T-helper 2 cell treated with Interferon-gamma antibody and Interleukin-4, amounts not matched to agents 5 μg/mL and 100 μg/mL, for 36 hours (primary cell): Measurements from ENCODE around the gene BST2.

Experiments used
- DNase-seq: peaks from one replicate; pipeline ENCODE4 v3.0.0; 2021; ENCODE audit warnings: low spot score
- H3K27ac Mint-ChIP-seq: one replicate; pipeline ENCODE4 v1.8.0; 2021; ENCODE audit warnings: mild to moderate bottlenecking, mixed read lengths
- H3K27me3 Mint-ChIP-seq: one replicate; pipeline ENCODE4 v1.8.0; 2021; ENCODE audit warnings: low read depth, mixed read lengths
- H3K36me3 Mint-ChIP-seq: one replicate; pipeline ENCODE4 v1.8.0; 2021; ENCODE audit warnings: low read depth, mixed read lengths
- H3K4me1 Mint-ChIP-seq: one replicate; pipeline ENCODE4 v1.8.0; 2021; ENCODE audit warnings: low read depth, mixed read lengths
- H3K4me3 Mint-ChIP-seq: one replicate; pipeline ENCODE4 v1.8.0; 2022; ENCODE audit warnings: mild to moderate bottlenecking, moderate library complexity, mixed read lengths
- H3K9me3 Mint-ChIP-seq: one replicate; pipeline ENCODE4 v1.8.0; 2021; ENCODE audit warnings: mixed read lengths

BST2 gene

GRCh38 chr19:17405250-17406045 is at the start of gene BST2:
Gene BST2, minus strand, starts transcription at chr19:17405630. Its CDS starts 55 bp downstream, at chr19:17405575.
- Mint-ChIP-seq H3K27ac (peak within 1 kb of the TSS; percentile 89), H3K4me3 (peak within 1 kb of the TSS; percentile 95), H3K36me3 (peaks cover 36% of the 10 kb centered on the region), H3K4me1 (peaks cover 28% of the 10 kb centered on the region), H3K27me3 (no peaks in the 10 kb centered on the region), H3K9me3 (no peaks in the 10 kb centered on the region)
- no peak for DNase-seq

GRCh38 chr19:17454576-17455071 is 49.2 kb upstream of the BST2 start:
- Mint-ChIP-seq H3K27me3 (peaks cover 43% of the 10 kb centered on the region), H3K4me3 (no peak overlapping the region), H3K36me3 (no peaks in the 10 kb centered on the region), H3K4me1 (peaks cover 14% of the 10 kb centered on the region), H3K27ac (no peak overlapping the region), H3K9me3 (no peaks in the 10 kb centered on the region)
- no peak for DNase-seq

DNA sequence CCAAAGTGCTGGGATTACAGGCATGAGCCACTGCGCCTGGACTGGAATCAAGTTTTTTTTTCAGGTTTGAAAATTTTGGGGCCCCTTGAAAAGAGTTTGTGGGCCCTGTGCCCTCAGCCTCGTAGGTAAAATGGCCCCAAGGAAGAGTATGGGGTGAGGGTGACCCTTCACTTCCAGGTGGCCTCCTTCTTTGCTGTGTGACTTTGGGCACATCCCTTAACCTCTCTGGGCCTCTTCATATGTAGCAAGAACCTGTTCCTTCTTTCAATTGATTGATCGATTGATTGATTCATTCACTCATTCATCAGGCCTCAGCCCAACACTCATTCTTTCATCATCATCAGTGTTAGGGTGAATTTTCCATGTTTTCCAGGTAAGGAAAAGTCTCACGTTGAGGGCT is 46.4 kb upstream of the BST2 start:
- Mint-ChIP-seq H3K9me3 (no peaks in the 10 kb centered on the region), H3K4me1 (peaks cover 14% of the 10 kb centered on the region), H3K27me3 (peaks cover 38% of the 10 kb centered on the region), H3K36me3 (no peaks in the 10 kb centered on the region), H3K4me3 (no peak overlapping the region), H3K27ac (no peak overlapping the region)
- DNase-seq: no peak

DNA sequence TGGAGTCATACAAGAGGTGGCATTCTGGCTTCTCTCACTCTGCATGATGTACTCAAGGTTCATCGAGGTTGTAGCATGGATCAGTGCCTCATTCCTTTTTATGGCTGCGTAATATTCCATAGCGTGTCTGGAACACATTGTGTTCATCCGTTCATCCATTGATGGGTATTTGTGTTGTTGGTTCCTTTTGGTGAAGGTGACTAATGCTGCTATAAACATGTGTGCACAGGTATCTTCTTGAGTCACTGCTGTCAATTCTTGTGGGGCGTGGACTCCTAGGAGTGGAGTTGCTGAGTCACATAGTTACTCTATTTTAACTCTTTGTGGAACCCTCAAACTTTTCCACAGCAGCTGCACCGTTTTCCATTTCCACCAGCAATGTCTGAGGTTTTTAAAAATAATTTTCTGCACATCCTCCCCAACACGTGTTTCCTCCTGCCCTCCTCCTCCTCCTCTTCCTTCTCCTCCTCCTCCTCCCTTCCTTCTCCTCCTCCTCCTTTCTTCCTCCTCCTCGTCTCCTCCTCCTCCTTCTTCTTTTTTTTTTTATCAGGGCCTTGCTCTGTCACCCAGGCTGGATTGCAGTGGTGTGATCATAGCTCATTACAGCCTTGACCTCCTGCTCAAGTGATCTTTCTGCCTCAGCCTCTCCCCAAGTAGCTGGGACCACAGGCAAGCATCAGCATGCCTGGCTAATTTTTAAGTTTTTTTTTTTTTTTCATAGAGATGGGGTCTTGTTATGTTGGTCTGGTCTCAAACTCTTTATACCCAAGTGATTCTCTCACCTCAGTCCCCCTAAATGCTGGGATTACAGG is 45.0 kb upstream of the BST2 start:
- peaks cover 27% of the 10 kb centered on the region for H3K27me3 Mint-ChIP-seq
- DNase-seq: peak; percentile 52
- no peaks in the 10 kb centered on the region for H3K9me3 Mint-ChIP-seq
- peaks cover 14% of the 10 kb centered on the region for H3K4me1 Mint-ChIP-seq
- H3K27ac Mint-ChIP-seq: peak overlapping the region; percentile 55
- no peaks in the 10 kb centered on the region for H3K36me3 Mint-ChIP-seq
- H3K4me3 Mint-ChIP-seq: peak overlapping the region; percentile 2

GRCh38 chr19:17448131-17448967 is 42.9 kb upstream of the BST2 start, which contains the start of gene TMEM221:
Gene TMEM221, minus strand, starts transcription at chr19:17448668. Its CDS starts 206 bp downstream, at chr19:17448462.
- Mint-ChIP-seq H3K9me3 (no peaks in the 10 kb centered on the region), H3K27ac (no peak within 1 kb of the TSS), H3K36me3 (no peaks in the 10 kb centered on the region), H3K27me3 (peaks cover 17% of the 10 kb centered on the region), H3K4me1 (peaks cover 11% of the 10 kb centered on the region), H3K4me3 (peak within 1 kb of the TSS; percentile 38)
- peak; percentile 39 for DNase-seq

DNA sequence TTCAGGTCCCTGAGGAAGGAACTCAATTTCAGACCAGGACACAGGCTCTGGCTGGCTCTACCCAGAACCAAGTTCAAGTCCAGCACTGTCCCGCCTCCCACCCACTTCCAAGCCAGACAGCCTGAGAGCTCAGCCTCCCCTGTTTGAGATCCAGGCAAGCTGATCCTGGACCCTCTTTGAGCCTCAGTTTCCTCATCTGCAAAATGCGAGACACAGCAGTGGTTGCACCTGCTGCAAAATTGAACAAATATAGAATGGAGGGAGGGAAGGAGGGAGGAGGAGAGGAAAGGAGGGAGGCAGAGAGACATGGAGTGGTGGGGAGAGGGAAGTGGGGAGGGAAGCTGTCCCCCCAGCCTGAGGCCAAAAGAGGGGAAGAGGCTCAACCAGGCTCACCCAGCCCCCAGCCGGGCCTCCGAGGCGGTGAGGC is 42.3 kb upstream of the BST2 start:
- no peaks in the 10 kb centered on the region for H3K36me3 Mint-ChIP-seq
- H3K27me3 Mint-ChIP-seq: peaks cover 17% of the 10 kb centered on the region
- H3K4me1 Mint-ChIP-seq: peaks cover 10% of the 10 kb centered on the region
- peak overlapping the region; percentile 38 for H3K4me3 Mint-ChIP-seq
- no peak overlapping the region for H3K27ac Mint-ChIP-seq
- no peaks in the 10 kb centered on the region for H3K9me3 Mint-ChIP-seq
- no peak for DNase-seq

GRCh38 chr19:17445526-17446165 is 40.2 kb upstream of the BST2 start:
- Mint-ChIP-seq H3K36me3 (no peaks in the 10 kb centered on the region), H3K4me3 (no peak overlapping the region), H3K9me3 (no peaks in the 10 kb centered on the region), H3K27me3 (peaks cover 15% of the 10 kb centered on the region), H3K4me1 (peaks cover 8% of the 10 kb centered on the region), H3K27ac (no peak overlapping the region)
- DNase-seq: no peak

DNA sequence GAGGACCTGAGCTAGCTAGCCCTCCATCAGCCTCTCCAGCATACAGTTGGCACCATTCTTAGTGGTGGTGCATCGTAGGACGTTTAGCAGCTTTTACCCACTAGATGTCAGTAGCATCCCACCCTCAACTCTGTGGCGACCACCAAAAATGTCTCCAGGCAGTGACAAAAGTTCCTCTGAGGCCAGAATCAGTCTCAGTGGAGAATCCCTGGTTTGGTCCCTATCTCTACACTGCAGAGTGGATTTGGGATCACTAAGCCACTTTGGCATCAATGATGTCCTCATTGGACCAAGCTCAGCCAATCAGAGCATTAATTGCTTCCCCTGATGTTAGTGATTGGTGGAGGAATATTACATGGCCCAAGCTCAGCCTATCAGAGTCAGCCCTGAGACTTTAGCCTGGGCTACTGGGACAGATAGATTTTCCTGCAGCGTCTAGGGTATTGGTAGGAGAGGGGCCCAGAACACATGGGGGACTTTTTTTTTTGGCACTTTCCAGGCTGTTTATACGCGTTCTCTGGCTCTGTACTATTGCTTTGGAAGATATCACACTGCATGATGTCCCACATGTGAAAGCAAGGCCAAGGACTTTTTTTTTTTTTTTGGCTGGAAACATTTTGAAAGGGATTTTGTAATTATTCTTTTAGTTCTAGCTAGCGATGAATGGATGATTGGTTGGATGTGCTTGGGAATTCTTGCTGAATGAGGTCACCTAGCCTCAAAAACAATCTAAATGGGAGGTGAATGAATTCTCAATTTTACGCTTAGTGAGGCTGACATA is 36.0 kb upstream of the BST2 start:
- no peaks in the 10 kb centered on the region for H3K36me3 Mint-ChIP-seq
- no peak overlapping the region for H3K4me3 Mint-ChIP-seq
- DNase-seq: no peak
- no peak overlapping the region for H3K27ac Mint-ChIP-seq
- H3K9me3 Mint-ChIP-seq: no peaks in the 10 kb centered on the region
- H3K27me3 Mint-ChIP-seq: no peaks in the 10 kb centered on the region
- H3K4me1 Mint-ChIP-seq: no peaks in the 10 kb centered on the region

GRCh38 chr19:17436874-17437267 is 31.4 kb upstream of the BST2 start:
- no peak overlapping the region for H3K4me3 Mint-ChIP-seq
- H3K4me1 Mint-ChIP-seq: no peaks in the 10 kb centered on the region
- H3K36me3 Mint-ChIP-seq: no peaks in the 10 kb centered on the region
- H3K27me3 Mint-ChIP-seq: no peaks in the 10 kb centered on the region
- no peak for DNase-seq
- no peaks in the 10 kb centered on the region for H3K9me3 Mint-ChIP-seq
- no peak overlapping the region for H3K27ac Mint-ChIP-seq

DNA sequence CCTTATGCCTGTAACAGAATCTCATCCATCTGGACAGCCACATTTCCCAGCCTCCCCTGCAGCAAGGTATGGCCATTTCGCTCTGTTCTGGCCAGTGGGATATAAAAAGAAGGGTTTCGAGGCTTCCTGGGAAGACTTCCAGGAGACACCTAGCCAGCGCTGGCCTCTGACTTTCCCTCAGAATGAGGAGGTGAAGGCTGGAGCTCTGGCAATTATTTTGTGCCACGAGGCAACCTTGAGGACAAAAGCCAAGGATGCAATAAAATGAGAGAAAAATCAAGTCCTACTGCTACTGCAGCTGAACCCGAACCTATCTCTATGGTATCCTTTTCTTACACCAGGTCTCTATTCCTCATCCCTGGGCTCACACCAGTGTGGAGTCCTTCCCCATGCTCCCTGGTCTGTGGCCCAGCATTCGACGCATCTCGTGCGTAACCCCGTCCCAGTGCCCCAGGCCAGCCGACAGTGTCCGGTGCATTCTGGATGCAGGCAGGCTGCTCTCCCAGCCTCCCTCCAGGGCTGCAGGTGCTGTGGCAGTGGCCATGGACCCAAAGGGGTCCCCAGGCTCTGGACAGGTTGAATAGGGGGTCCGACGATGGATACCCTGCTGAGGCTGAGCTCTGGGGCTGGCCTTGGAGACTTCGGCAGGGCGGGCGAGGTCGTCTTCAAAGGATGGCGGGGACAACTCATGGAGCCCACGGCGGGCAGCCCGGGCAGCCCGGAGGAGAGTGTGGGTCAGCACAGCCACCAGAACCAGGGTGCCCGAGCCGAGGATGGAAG is 30.9 kb upstream of the BST2 start:
- no peak overlapping the region for H3K27ac Mint-ChIP-seq
- no peaks in the 10 kb centered on the region for H3K27me3 Mint-ChIP-seq
- no peak for DNase-seq
- no peaks in the 10 kb centered on the region for H3K36me3 Mint-ChIP-seq
- no peaks in the 10 kb centered on the region for H3K9me3 Mint-ChIP-seq
- H3K4me1 Mint-ChIP-seq: no peaks in the 10 kb centered on the region
- H3K4me3 Mint-ChIP-seq: no peak overlapping the region

DNA sequence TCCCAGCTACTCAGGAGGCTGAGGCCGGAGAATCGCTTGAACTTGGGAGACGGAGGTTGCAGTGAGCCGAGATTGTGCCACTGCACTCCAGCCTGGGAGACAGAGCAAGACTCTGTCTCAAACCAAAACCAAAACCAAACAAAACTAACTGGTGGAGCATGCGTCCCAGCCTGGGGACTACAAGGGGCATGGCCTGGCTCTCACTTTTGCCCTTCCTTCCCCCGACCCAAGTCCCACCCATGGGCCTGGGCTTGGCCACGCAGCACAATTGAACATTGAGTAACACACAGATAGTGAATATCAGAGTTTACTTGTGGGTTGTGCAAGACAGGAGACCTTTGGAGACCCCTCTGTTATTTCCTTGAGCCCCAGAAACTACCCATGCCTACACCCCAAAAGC is 29.8 kb upstream of the BST2 start:
- no peaks in the 10 kb centered on the region for H3K36me3 Mint-ChIP-seq
- no peak for DNase-seq
- no peaks in the 10 kb centered on the region for H3K4me1 Mint-ChIP-seq
- no peaks in the 10 kb centered on the region for H3K27me3 Mint-ChIP-seq
- H3K4me3 Mint-ChIP-seq: no peak overlapping the region
- H3K9me3 Mint-ChIP-seq: no peaks in the 10 kb centered on the region
- no peak overlapping the region for H3K27ac Mint-ChIP-seq

DNA sequence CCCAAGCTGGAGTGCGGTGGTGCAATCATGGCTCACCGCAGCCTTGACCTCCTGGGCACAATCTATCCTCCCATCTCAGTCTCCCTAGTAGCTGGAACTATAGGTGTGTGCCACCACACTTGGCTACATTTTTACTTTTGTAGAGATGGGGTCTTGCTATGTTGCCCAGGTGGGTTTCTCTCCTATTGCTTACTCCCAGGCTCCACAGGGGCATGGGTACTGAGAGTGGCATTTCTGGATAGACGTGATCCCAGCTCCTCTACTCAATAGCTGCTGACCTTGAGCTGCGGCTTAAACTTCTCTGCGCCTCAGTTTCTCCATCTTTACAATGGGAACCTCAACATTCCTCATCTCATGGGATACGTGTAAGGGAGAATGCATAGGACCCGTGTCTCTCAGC is 26.0 kb upstream of the BST2 start:
- Mint-ChIP-seq H3K27ac (no peak overlapping the region), H3K4me1 (no peaks in the 10 kb centered on the region), H3K36me3 (no peaks in the 10 kb centered on the region), H3K9me3 (no peaks in the 10 kb centered on the region), H3K4me3 (no peak overlapping the region), H3K27me3 (no peaks in the 10 kb centered on the region)
- DNase-seq: no peak
